B cell (primary cell): ENCODE measurements around the gene IRF8.

Experiments
- EZH2 ChIP-seq: IDR thresholded peaks from 2 replicates; pipeline ENCODE4 v1.6.1; 2012; ENCODE audit warnings: borderline replicate concordance, low read depth, mild to moderate bottlenecking, moderate library complexity, low read length; ENCODE audit not compliant: insufficient read depth, poor library complexity, severe bottlenecking
- TF ChIP-seq, protein P1 (sequence below): fragments of 200-600 bp; IDR thresholded peaks from one replicate; pipeline ENCODE4 v1.8.0; 2022; ENCODE audit warnings: antibody characterized with exemption, mild to moderate bottlenecking

DNA sequence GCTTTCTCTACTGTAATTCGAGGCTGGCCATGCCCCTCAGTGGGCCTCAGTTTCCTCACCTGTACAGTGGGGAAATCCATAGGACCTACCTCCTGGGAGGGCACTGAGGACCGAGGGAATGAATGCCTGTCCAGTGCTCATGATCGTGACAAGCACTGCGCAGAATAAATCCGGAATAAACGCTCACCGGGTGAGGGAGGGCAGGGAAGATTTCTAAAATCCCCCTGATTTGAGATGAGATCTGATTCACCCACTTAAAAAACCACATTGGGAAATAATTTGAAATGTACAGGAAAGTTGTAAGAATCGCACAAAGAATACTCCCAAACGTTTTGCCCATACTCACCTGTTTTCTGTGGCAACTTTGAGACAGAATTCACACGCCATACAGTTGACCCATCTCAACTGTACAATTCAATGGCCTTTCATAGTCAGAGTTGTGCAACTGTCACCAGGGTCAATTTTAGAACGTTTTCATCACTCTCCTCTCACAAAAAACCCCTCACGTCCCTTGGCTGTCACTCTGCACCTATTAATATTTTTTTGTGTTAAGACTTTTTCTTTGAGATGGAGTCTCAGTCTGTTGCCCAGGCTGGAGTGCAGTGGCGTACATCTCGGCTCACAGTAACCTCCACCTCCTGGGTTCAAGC, 49.8 kb downstream of the IRF8 start:
- TF ChIP-seq, protein P1, sequence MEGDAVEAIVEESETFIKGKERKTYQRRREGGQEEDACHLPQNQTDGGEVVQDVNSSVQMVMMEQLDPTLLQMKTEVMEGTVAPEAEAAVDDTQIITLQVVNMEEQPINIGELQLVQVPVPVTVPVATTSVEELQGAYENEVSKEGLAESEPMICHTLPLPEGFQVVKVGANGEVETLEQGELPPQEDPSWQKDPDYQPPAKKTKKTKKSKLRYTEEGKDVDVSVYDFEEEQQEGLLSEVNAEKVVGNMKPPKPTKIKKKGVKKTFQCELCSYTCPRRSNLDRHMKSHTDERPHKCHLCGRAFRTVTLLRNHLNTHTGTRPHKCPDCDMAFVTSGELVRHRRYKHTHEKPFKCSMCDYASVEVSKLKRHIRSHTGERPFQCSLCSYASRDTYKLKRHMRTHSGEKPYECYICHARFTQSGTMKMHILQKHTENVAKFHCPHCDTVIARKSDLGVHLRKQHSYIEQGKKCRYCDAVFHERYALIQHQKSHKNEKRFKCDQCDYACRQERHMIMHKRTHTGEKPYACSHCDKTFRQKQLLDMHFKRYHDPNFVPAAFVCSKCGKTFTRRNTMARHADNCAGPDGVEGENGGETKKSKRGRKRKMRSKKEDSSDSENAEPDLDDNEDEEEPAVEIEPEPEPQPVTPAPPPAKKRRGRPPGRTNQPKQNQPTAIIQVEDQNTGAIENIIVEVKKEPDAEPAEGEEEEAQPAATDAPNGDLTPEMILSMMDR, result no peak
- no peak for TF ChIP-seq EZH2
